GM10266 (cell line): ENCODE measurements around the gene LIMA1.
"Not testable (repeated sequence)": the region's sequence is repeated elsewhere in the genome, so short reads cannot be mapped to it uniquely, and the experiment has no call there.

Experiments used
- DNase-seq: peaks from one replicate; pipeline ENCODE4 v3.0.0; 2012; ENCODE audit errors: extremely low spot score
- TF ChIP-seq, protein P1 (sequence below): IDR thresholded peaks from 2 replicates; pipeline ENCODE4 v1.5.1; 2012; ENCODE audit warnings: mild to moderate bottlenecking, low read depth; ENCODE audit not compliant: control insufficient read depth, insufficient read depth; ENCODE audit errors: missing control alignments

LIMA1 gene

DNA sequence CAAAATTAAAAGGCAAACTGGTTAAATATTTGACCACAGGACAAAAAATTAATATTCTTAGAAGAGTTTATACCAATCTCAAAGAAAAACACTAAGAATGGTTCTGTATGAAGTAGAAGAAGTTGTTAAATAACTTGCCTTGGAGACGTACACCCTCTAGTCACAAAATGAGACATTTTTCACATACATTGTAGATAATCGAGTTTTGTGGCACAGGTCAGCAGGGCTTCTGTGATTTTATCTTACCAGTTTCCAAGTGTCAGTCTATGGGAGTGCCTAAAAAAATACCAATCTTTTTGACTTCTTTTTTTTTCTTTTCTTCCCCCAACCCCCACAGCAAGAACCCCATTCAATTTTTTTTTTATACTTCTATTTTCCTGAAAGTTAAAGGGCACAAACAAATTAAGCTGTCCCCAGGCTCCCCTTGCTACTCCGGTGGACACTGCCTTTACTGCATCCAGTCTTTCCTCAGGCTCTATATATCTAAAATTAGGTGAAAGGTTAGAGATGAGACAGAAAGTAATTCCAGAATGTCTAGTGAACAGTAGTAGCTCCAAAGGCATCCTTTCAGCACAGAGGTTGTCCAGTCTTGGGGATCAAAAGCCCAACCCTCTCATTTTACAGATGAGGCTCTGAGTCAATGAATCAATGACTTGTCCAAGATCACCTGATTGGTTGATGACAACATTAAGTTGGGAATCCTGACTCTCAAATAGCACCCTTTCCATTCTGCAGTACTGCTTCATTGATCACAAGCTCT lies 6.2 kb downstream of the LIMA1 start:
- TF ChIP-seq, protein P1, sequence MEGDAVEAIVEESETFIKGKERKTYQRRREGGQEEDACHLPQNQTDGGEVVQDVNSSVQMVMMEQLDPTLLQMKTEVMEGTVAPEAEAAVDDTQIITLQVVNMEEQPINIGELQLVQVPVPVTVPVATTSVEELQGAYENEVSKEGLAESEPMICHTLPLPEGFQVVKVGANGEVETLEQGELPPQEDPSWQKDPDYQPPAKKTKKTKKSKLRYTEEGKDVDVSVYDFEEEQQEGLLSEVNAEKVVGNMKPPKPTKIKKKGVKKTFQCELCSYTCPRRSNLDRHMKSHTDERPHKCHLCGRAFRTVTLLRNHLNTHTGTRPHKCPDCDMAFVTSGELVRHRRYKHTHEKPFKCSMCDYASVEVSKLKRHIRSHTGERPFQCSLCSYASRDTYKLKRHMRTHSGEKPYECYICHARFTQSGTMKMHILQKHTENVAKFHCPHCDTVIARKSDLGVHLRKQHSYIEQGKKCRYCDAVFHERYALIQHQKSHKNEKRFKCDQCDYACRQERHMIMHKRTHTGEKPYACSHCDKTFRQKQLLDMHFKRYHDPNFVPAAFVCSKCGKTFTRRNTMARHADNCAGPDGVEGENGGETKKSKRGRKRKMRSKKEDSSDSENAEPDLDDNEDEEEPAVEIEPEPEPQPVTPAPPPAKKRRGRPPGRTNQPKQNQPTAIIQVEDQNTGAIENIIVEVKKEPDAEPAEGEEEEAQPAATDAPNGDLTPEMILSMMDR = no peak
- DNase-seq = no peak

DNA sequence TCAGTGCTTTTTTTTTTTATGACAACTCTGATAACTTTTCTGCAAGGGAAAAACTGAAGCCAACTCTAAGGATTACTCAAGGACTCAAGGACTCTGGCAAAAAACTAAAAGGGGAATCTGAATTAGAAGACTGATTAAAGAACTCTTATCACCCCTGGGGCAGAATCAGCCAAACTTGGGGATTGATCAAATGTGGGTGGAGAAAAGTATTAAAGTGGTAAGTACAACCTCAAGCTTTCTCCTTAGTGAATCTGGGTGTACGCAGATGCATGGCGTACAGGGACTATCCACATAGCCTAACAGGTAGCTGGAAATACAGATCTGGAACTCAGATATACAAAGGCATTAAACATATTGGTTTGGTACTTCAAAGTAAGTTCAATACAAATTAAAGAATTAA lies 7.3 kb downstream of the LIMA1 start:
- DNase-seq = no peak
- TF ChIP-seq, protein P1 = no peak

DNA sequence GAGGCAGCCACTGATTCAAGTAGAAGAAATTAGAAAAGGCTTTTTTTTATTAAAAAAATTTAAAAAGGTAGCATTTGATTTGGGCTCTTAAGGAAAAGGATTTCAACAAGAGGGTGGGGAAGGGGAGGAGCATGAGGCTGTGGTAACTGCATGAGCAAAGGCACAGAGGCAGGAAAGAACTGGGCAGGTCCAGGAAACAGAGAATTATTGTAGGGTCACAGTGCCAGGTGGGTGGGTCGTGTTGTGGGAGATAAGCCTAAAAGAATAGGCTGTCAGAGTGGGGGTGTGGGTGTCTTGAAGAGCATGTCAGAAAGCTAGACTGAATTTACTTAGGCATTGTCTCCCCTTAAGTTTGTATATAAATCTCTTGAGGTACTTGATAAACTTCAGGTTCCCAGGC lies 7.8 kb downstream of the LIMA1 start:
- TF ChIP-seq, protein P1 = no peak
- no peak for DNase-seq

DNA sequence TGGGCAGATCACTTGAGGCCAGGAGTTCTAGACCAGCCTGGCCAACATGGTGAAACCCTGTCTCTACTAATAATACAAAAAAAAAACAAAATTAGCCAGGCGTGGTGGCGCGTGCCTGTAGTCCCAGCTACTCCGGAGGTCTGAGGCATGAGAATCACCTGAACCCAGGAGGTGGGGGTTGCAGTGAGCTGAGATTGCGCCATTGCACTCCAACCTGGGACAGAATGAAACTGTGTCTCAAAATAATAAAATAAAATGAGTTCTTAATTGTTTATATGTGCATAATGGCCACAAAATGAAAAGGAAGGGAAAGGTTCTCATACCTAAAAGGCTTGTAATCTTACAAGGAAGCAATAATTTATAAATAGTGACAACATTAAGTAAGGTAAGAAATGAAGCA lies 8.2 kb downstream of the LIMA1 start:
- not testable (repeated sequence) for DNase-seq

DNA sequence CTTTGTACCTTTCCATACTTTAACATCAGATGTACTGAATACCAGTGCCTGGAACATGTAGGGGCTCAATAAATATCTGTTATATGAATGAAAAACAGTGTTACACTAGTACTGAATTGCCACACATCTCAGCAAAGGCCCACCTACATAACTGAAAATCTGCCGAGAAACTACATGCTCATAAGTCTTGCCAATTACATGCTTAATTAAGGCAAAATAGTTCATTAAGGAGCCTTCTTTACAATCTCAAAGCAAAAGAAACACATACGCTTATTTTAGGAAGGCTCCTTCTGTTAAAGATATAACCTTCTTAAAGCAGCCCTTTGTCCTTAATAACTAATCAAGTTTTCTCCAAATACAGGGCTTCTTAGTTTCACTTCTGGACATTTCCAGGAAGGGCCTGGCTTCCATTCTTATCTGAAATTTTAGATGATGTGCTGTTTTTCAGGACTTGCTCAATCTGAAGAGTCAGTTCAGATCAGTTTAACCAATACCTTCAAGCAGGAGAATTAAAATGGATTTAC lies 11.5 kb downstream of the LIMA1 start:
- TF ChIP-seq, protein P1 = no peak
- DNase-seq = no peak

DNA sequence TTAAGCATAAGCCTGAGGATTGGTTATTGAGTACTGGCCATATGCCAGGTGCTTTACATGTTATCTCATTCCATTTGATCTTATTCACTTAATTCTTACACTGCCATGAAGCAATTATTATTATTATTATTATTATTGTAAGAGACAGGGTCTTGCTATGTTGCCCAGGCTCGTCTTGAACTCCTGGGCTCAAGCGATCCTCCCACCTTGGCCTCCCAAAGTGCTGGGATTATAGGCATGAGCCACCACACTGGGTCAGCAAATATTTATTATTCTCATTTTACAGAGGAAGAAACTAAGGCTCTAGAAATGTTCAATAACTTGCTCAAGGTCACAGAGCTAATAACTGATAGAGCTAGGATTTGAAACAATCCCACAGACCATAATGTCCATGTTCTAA lies 14.8 kb downstream of the LIMA1 start:
- TF ChIP-seq, protein P1 = no peak
- DNase-seq = no peak

DNA sequence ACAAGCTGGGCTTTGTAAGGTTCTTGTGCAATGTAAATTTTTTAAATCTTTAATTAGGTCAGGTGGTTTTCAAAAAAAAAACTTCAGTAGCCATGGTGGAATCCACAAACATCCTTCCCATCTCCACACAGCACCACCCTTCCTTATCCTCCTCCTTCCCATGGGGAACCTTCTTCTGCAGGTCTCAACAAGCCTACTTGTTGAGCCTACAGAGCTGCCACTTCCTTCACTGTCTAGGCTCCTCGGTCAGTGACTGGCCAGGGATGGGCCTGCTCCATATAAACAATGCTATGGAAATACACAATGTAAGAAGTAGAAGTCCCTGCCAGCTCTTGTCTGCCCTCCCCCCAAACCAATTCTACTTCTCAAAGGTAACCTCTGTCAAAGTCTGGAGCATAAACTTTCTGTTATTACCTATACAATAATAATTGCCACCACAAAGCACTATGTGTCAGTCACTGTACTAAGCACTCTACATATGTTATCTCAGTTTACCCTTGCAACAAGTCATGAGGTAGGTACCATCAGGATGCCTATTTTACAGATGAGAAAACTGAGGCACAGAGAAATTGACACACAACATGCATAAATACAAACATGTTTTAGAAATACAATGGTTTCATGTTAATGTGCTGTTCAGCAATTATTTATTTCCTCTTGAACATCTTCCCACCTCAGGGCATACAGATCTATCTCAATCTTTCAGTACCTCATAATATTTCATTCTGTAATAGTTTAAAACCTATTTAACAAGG lies 17.4 kb downstream of the LIMA1 start:
- TF ChIP-seq, protein P1 = no peak
- no peak for DNase-seq
